HepG2 (cell line): ENCODE data around the gene ZNF154. TPM values are rescaled to one million over a fixed set of nuclear protein-coding genes. Genes with fewer than 3 reads are reported as not detected.

Experiments
- polyA plus RNA-seq, 8 experiments: library from polyadenylated mRNA; depleted of rRNA in 3 of 8; stranded (reverse) in 7 of 8; unstranded in 1 of 8; fragments of >200 nt; fragmentation: Illumina TruSeq in 4 of 8; extraction: Trizol in 4 of 8; gene quantifications; 2 replicates each; pipeline versions ENCODE4 v1.2.1 to v1.2.3, GENCODE V29; 2011 to 2016; ENCODE audit warnings: low read depth in 4 of 8, missing spikeins in 1 of 8, mixed read lengths in 1 of 8; ENCODE audit not compliant: insufficient read depth in 1 of 8
- total RNA-seq, 5 experiments: library from RNA; depleted of rRNA; stranded (reverse); fragments of >200 nt; fragmentation: Illumina TruSeq; extraction: Trizol; gene quantifications; 2 replicates each; pipeline ENCODE4 v1.2.3, GENCODE V29; 2016; ENCODE audit warnings: low read depth in 1 of 5

ZNF154 gene
- total and polyA plus RNA-seq, 2 of the 13 experiments (the other 11 are each of a cell fraction or from before 2014, with no cell fraction given) = not detected

Other genes starting within 250 kb of the ZNF154 start
- gene ZNF772, start 231.6 kb downstream of the ZNF154 start, total RNA-seq (2016; rRNA removed; fragmentation: Illumina TruSeq; extraction: Trizol) = 17.2 and 23.6 TPM in 2 replicates
- 3.1 and 4.0 TPM in 2 replicates for gene ZNF772, start 231.6 kb downstream of the ZNF154 start, polyA plus RNA-seq (2011; rRNA removed)
- gene ZNF419, start 221.5 kb downstream of the ZNF154 start, total RNA-seq (2016; rRNA removed; fragmentation: Illumina TruSeq; extraction: Trizol) = 8.8 and 9.0 TPM in 2 replicates
- 8.5 and 11.1 TPM in 2 replicates for gene ZNF419, start 221.5 kb downstream of the ZNF154 start, polyA plus RNA-seq (2011; rRNA removed)
- 6.7 and 6.9 TPM in 2 replicates for gene ZNF773, start 209.3 kb downstream of the ZNF154 start, total RNA-seq (2016; rRNA removed; fragmentation: Illumina TruSeq; extraction: Trizol)
- gene ZNF773, start 209.3 kb downstream of the ZNF154 start, polyA plus RNA-seq (2011; rRNA removed) = 5.7 and 7.3 TPM in 2 replicates
- gene ZNF549, start 181.8 kb downstream of the ZNF154 start, total RNA-seq (2016; rRNA removed; fragmentation: Illumina TruSeq; extraction: Trizol) = 6.4 and 8.8 TPM in 2 replicates
- 2.8 and 2.9 TPM in 2 replicates for gene ZNF549, start 181.8 kb downstream of the ZNF154 start, polyA plus RNA-seq (2011; rRNA removed)
- gene ZNF550, start 149.3 kb downstream of the ZNF154 start, total RNA-seq (2016; rRNA removed; fragmentation: Illumina TruSeq; extraction: Trizol) = 8.0 and 8.6 TPM in 2 replicates
- gene ZNF550, start 149.3 kb downstream of the ZNF154 start, polyA plus RNA-seq (2011; rRNA removed) = 9.1 and 12.1 TPM in 2 replicates
- gene ZNF416, start 130.3 kb downstream of the ZNF154 start, total RNA-seq (2016; rRNA removed; fragmentation: Illumina TruSeq; extraction: Trizol) = 5.3 and 6.6 TPM in 2 replicates
- 1.5 and 2.1 TPM in 2 replicates for gene ZNF416, start 130.3 kb downstream of the ZNF154 start, polyA plus RNA-seq (2011; rRNA removed)
- 7.2 and 9.8 TPM in 2 replicates for gene ZIK1, start 125.1 kb downstream of the ZNF154 start, total RNA-seq (2016; rRNA removed; fragmentation: Illumina TruSeq; extraction: Trizol)
- 1.9 and 2.1 TPM in 2 replicates for gene ZIK1, start 125.1 kb downstream of the ZNF154 start, polyA plus RNA-seq (2011; rRNA removed)
- gene ZNF530, start 109.3 kb downstream of the ZNF154 start, total RNA-seq (2016; rRNA removed; fragmentation: Illumina TruSeq; extraction: Trizol) = 7.5 and 7.8 TPM in 2 replicates
- gene ZNF530, start 109.3 kb downstream of the ZNF154 start, polyA plus RNA-seq (2011; rRNA removed) = 1.1 and 1.6 TPM in 2 replicates
- 17.1 and 19.4 TPM in 2 replicates for gene ZNF134, start 95.0 kb downstream of the ZNF154 start, total RNA-seq (2016; rRNA removed; fragmentation: Illumina TruSeq; extraction: Trizol)
- 6.8 and 7.1 TPM in 2 replicates for gene ZNF134, start 95.0 kb downstream of the ZNF154 start, polyA plus RNA-seq (2011; rRNA removed)
- gene ZNF211, start 76.0 kb downstream of the ZNF154 start, total RNA-seq (2016; rRNA removed; fragmentation: Illumina TruSeq; extraction: Trizol) = 11.2 and 12.2 TPM in 2 replicates
- gene ZNF211, start 76.0 kb downstream of the ZNF154 start, polyA plus RNA-seq (2011; rRNA removed) = 9.9 and 12.7 TPM in 2 replicates
- gene ZSCAN4, start 40.3 kb downstream of the ZNF154 start, total RNA-seq (2016; rRNA removed; fragmentation: Illumina TruSeq; extraction: Trizol) = 0.56 and 0.60 TPM in 2 replicates
- gene ZSCAN4, start 40.3 kb downstream of the ZNF154 start, polyA plus RNA-seq (2011; rRNA removed) = 0.68 and 0.73 TPM in 2 replicates
- gene ZNF551, start 27.2 kb downstream of the ZNF154 start, total RNA-seq (2016; rRNA removed; fragmentation: Illumina TruSeq; extraction: Trizol) = 14.2 and 23.1 TPM in 2 replicates
- 3.3 and 4.8 TPM in 2 replicates for gene ZNF551, start 27.2 kb downstream of the ZNF154 start, polyA plus RNA-seq (2011; rRNA removed)
- gene ZNF671, start 18.4 kb upstream of the ZNF154 start, total RNA-seq (2016; rRNA removed; fragmentation: Illumina TruSeq; extraction: Trizol) = not detected in 2 replicates
- gene ZNF671, start 18.4 kb upstream of the ZNF154 start, polyA plus RNA-seq (2011; rRNA removed) = not detected in 2 replicates
- 15.6 and 16.9 TPM in 2 replicates for gene ZNF776, start 37.6 kb upstream of the ZNF154 start, total RNA-seq (2016; rRNA removed; fragmentation: Illumina TruSeq; extraction: Trizol)
- gene ZNF776, start 37.6 kb upstream of the ZNF154 start, polyA plus RNA-seq (2011; rRNA removed) = 7.6 and 8.2 TPM in 2 replicates
- gene ZNF586, start 60.5 kb upstream of the ZNF154 start, total RNA-seq (2016; rRNA removed; fragmentation: Illumina TruSeq; extraction: Trizol) = 2.1 and 3.4 TPM in 2 replicates
- 0.50 and 0.89 TPM in 2 replicates for gene ZNF586, start 60.5 kb upstream of the ZNF154 start, polyA plus RNA-seq (2011; rRNA removed)
- 16.3 and 16.6 TPM in 2 replicates for gene ZNF552, start 105.7 kb upstream of the ZNF154 start, total RNA-seq (2016; rRNA removed; fragmentation: Illumina TruSeq; extraction: Trizol)
- gene ZNF552, start 105.7 kb upstream of the ZNF154 start, polyA plus RNA-seq (2011; rRNA removed) = 8.1 and 11.7 TPM in 2 replicates
- 29.9 and 33.6 TPM in 2 replicates for gene ZNF587B, start 121.1 kb upstream of the ZNF154 start, total RNA-seq (2016; rRNA removed; fragmentation: Illumina TruSeq; extraction: Trizol)
- 4.3 and 5.2 TPM in 2 replicates for gene ZNF587B, start 121.1 kb upstream of the ZNF154 start, polyA plus RNA-seq (2011; rRNA removed)
- 17.5 and 22.9 TPM in 2 replicates for gene ZNF587, start 140.7 kb upstream of the ZNF154 start, total RNA-seq (2016; rRNA removed; fragmentation: Illumina TruSeq; extraction: Trizol)
- gene ZNF587, start 140.7 kb upstream of the ZNF154 start, polyA plus RNA-seq (2011; rRNA removed) = 8.7 and 12.6 TPM in 2 replicates
- 2.3 and 3.4 TPM in 2 replicates for gene ZNF814, start 179.8 kb upstream of the ZNF154 start, total RNA-seq (2016; rRNA removed; fragmentation: Illumina TruSeq; extraction: Trizol)
- gene ZNF814, start 179.8 kb upstream of the ZNF154 start, polyA plus RNA-seq (2011; rRNA removed) = 2.1 and 2.5 TPM in 2 replicates
- gene ZNF417, start 207.4 kb upstream of the ZNF154 start, total RNA-seq (2016; rRNA removed; fragmentation: Illumina TruSeq; extraction: Trizol) = 13.7 and 14.1 TPM in 2 replicates
- gene ZNF417, start 207.4 kb upstream of the ZNF154 start, polyA plus RNA-seq (2011; rRNA removed) = 2.9 and 3.2 TPM in 2 replicates
- gene ZNF418, start 226.2 kb upstream of the ZNF154 start, total RNA-seq (2016; rRNA removed; fragmentation: Illumina TruSeq; extraction: Trizol) = 0.27 TPM in 1 of 2 replicates, not detected in the other
- 0.03 and 0.07 TPM in 2 replicates for gene ZNF418, start 226.2 kb upstream of the ZNF154 start, polyA plus RNA-seq (2011; rRNA removed)
- 6.0 and 6.7 TPM in 2 replicates for gene ZNF256, start 238.5 kb upstream of the ZNF154 start, total RNA-seq (2016; rRNA removed; fragmentation: Illumina TruSeq; extraction: Trizol)
- gene ZNF256, start 238.5 kb upstream of the ZNF154 start, polyA plus RNA-seq (2011; rRNA removed) = 3.1 and 3.8 TPM in 2 replicates